Hematopoietic multipotent progenitor cell treated with erythropoietin and hydrocortisone succinate and interleukin-3 and kit ligand, for 6 days (in vitro differentiated cells): Measurements from ENCODE around the gene NAV3.

Source experiments
- DNase-seq: peaks from one replicate; pipeline ENCODE4 v3.0.0-alpha.2; 2015

Gene NAV3

DNA sequence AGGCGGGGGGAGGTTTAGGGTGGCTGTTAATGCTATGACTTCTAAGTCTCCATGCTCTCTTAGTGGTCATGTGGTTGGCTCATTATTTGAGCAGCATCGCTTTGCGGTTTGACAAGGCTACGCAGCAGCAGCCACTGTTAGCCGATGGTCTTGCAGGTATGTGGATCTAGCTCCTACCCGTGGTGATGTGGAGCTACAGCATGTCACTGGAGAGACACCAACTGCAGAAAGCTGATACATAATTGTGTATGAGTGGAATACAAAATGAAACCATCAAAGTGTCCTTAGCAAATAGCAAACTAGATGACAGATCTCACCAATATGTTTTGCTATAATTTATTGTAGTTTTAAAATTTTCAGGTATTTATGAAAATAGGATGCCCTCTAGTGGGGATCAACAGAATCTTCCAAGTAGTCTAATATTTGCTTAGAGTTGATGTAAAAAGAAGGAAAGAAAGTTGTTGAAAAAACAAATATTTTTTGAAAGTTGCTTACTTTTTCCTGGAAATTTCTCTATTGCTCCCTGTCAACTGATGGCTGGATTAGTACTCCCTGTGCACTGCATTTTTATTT, 94.9 kb downstream of the NAV3 start:
- peak; percentile 82 for DNase-seq

DNA sequence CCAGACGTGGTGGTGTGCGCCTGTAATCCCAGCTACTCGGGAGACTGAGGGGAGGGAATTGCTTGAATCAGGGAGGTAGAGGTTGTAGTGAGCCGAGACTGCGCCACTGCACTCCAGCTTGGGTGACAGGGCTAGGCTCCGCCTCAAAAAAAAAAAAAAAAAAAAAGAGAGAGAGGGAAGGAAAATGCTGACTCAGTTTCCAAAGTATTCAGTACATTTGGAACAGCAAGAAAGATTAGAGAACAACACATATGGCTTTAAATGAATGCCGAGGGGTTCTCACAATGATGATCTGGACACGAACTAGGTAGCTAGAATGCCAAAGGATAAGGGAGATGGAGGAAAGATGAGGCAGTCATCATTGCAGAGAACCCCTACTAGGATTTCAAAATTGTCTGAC, 97.4 kb downstream of the NAV3 start:
- DNase-seq = no peak

DNA sequence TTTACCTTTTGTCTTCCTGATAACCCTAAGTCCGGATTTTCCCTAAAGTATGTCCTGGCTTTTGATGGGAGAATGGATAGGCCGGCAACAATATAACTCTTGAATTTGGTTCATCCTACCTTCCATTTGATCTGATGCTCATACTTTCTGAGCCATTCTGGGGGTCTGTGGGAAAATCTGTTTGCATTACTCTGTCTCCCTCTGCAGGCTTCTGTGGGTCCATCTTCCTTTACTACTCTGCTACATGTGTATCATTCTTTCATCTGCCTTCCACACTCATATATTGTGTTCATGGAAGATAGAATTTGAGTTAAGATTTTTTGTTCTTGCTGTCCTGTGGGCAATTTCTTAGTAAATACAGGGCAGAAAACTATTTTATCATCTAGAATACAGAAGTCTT, 101.5 kb downstream of the NAV3 start:
- DNase-seq = no peak

DNA sequence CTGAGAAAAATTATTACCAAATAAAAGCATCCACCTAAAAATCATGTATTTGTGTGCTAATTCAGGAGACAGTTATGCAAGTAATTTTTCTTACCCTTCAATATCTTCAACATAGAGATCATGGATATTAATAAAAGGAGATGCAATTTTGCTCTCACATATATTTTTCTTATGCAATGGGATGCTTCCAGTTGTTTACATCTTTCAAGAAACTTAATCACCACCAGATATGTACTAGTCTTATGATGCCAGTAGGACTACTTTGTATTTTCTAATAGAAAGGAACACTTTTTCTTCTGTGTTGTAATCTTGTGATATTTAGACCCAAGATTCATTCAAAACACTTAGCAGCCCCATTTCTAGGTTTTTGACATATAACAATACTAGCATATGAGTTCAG, 107.6 kb downstream of the NAV3 start:
- no peak for DNase-seq

GRCh38 chr12:77940011-77940423, 109.3 kb downstream of the NAV3 start:
- no peak for DNase-seq

DNA sequence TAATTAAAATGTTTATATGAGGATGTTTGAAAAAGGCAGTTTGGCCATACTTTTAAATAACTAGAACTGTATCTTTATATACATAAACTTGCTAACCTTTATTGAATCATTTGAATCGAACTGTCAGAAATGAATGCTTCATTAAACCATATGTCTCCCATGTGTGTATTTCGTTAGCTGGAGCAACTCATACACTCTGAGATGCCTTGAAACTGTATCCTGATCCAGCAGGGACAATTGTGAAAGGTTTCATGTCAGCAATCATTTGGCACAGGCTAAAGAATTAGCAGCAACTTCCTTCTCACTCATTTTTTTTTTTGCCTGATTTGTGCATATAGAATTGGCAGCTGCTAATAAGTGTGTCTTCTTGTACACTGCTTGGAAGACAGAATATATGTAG, 109.9 kb downstream of the NAV3 start:
- DNase-seq = no peak

DNA sequence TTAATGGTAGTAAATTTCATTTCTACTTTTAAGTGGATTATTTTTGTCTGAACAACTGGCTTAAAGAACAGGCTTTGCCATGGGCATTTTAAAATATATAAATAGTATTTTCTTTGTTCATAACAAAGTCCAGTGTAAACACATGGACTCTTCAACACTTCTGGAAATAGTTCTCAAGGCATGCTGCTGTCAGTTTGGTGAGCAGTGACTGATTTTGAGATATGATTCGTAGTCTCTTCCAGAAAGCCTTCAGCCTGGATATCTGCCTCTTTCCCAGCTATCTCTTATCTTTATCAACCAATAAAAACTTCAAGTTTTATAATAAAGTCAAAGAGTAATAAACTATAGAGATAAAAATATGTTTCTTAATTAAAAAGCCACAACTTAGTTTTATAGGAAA, 110.7 kb downstream of the NAV3 start:
- no peak for DNase-seq

DNA sequence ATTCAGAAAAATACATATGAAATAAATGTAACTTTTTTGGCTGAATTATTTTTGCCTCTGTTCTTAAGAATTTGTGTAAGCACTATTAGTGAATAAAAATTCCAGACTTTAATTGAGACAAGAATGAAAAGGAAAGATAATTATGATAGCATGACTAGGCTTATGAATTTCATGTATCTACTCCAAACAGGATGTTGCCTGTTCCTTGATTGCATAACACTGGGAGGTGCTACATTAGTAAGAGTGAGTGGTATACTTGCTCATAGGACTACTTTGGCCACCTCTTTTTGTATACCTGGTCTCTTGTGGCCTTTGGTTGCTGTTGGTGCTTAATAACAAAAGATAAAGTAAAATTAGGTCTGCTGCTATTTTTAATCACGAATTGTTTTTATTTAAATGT, 112.8 kb downstream of the NAV3 start:
- no peak for DNase-seq

GRCh38 chr12:77946541-77947061, 115.9 kb downstream of the NAV3 start:
- no peak for DNase-seq

DNA sequence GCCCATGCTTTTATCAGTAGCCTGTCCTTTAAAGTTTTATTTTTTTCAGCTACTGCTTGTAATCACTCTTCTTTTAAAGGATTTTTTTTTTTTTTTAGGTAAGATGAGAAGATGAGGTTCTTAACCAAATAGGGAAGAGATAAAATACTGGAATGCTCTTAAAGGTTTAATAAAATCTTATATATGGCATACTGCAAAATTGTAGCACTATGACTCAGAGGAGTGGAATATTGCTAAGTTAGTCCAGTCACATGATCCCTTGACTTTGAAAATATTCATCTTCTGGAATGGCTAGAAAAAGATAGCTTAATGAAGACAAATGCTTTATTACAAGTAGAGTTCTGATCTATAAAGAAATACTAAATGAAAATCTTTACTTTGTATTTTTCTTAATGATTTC, 116.6 kb downstream of the NAV3 start:
- DNase-seq = no peak

GRCh38 chr12:77947746-77948145, 117.1 kb downstream of the NAV3 start:
- DNase-seq = no peak

DNA sequence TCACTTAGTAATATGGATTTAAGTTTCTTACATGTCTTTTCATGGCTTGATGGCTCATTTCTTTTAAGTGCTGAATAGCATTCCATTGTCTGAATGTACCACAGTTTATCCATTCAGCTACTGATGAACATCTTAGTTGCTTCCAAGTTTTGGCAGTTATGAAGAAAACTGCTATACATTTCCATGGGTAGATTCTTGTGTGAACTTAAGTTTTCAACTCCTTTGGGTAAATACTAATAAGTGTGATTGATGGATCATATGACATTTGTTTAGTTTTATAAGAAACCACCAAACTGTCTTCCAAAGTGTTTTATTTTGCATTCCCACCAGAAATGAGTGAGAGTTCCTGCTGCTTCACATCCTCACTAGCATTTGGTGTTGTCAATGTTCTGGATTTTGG, 119.2 kb downstream of the NAV3 start:
- DNase-seq = no peak

GRCh38 chr12:77953528-77954205, 123.0 kb downstream of the NAV3 start:
- no peak for DNase-seq

- DNase-seq = no peak
Measured at GRCh38 chr12:77954206-77954555, 123.5 kb downstream of the NAV3 start.

- DNase-seq = no peak
Measured at GRCh38 chr12:77957062-77957461, 126.4 kb downstream of the NAV3 start.

DNA sequence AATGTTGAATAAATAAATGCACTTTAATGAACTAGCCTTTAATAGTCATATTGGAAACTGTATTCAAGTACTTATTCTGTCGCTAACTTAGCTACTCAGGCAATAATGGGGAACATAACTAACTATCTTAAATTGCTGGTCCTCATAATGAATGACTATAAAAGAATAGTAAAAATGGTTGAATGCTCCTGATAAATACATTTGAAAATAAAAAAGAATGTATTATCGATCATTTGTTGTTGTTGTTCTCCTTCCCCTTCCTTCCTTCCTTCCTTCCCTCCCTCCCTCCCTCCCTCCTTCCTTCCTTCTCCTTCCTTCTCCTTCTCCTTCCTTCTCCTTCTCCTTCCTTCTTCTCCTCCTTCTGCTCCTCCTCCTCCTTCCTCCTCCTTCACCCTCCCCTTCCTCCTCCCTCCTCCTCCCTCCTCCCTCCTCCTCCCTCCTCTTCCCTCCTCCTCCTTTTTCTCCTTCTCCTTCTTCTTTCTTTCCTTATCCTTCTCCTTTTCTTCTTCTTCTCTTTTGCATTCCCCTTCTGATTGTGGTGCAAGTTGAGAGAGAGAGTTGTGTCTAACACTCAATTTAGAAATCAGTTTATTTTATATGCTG, 133.0 kb downstream of the NAV3 start:
- no peak for DNase-seq

DNA sequence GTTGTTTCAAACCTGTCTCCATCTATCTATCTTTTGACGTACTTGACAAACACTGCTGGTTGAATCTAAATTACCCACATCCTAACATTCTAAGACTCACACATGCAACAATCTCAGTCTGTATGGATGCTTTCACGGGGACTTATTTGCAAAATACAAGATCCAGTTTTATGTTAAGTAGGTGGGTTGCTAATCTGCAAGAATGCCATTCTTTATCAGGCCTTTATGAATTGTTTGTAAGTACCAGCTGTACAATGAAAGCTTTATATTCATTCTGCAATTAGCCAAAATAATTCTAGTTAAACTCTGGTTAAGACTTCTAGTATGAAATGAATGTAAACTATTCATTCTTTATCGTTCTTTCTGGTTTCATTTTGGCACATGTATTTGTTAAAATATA, 135.1 kb downstream of the NAV3 start:
- no peak for DNase-seq

DNA sequence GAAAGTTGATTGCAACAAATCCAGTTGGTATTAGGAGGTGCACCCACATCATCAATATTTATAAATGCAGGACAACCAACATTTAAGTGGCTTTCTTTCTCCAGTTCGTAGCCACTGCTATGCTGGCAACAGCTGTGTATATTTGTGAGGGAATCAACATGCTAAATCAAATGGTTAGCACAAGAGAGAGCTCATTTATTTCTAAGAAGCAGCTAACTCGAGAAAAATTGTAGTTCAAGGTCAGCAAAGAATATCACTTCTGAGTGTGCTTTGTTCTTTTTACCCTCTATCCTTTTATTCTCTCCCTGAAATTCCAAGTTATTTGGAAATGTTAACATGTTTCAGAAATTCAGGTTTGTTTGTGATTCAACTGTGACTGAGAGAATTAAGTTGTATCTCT, 137.3 kb downstream of the NAV3 start:
- no peak for DNase-seq

DNA sequence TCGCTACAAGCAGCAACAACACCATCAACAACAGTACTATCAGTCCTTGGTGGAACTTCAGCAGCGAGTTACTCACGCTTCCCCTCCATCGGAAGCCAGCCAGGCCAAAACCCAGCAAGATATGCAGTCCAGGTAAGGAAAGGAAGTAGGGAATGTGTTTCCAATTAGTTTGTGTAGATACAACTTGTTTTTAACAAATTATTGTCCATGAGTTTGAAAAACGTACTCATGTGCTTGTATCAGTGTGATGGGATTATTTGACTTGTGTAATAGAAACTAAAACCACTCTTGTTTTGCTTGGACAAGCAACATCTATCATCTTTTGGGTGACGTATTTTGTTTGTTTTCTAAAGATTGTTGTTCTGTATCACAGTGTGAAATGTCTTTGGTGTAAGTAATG, 137.9 kb downstream of the NAV3 start:
- DNase-seq = no peak

- no peak for DNase-seq
Measured at GRCh38 chr12:77973579-77973978, 142.9 kb downstream of the NAV3 start.

DNA sequence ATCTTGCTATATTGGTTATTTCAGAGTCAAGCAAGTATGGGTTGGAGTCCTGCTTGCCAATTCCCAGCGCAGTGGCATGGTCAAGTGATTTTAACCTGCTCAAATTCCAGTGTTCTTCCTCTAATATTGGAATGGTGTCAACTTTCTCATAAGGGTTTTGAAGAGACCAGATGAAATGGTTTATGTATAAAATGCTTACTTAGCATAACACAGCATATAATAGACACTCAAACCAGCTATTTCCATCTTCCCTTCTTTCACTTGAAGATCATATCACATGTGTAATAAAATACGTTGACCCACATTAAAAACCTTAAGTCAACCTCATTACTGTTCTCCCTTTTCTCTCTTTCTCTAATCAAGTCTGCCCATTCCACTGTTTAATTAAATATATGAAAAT, 144.0 kb downstream of the NAV3 start:
- no peak for DNase-seq

GRCh38 chr12:77979597-77980250, 149.0 kb downstream of the NAV3 start:
- DNase-seq = no peak

- no peak for DNase-seq
Measured at GRCh38 chr12:77980782-77981181, 150.1 kb downstream of the NAV3 start.

- DNase-seq = no peak
Measured at GRCh38 chr12:77983859-77984258, 153.2 kb downstream of the NAV3 start.
